HPDE6-E6E7 (cell line): Measurements from ENCODE around the gene ZFP90.
"Not testable (repeated sequence)": the region's sequence is repeated elsewhere in the genome, so short reads cannot be mapped to it uniquely, and the experiment has no call there.

Experiments
- DNase-seq: peaks from one replicate; pipeline ENCODE4 v3.0.0; 2011; ENCODE audit warnings: missing footprints; ENCODE audit errors: extremely low spot score

The ZFP90 gene

GRCh38 chr16:68517606-68518166 lies 21.4 kb upstream of the ZFP90 start:
- no peak for DNase-seq

GRCh38 chr16:68519225-68519745 lies 19.8 kb upstream of the ZFP90 start:
- no peak for DNase-seq

GRCh38 chr16:68520649-68521086 lies 18.4 kb upstream of the ZFP90 start:
- peak; percentile 97 for DNase-seq

GRCh38 chr16:68524069-68524820 lies 14.8 kb upstream of the ZFP90 start:
- no peak for DNase-seq

GRCh38 chr16:68526143-68526781 lies 12.8 kb upstream of the ZFP90 start:
- no peak for DNase-seq

GRCh38 chr16:68526782-68527145 lies 12.3 kb upstream of the ZFP90 start:
- DNase-seq = no peak

- no peak for DNase-seq
Measured at GRCh38 chr16:68528233-68528632, 10.9 kb upstream of the ZFP90 start.

- peak; percentile 93 for DNase-seq
Measured at GRCh38 chr16:68528686-68529379, 10.3 kb upstream of the ZFP90 start.

GRCh38 chr16:68529608-68529930 lies 9.5 kb upstream of the ZFP90 start:
- no peak for DNase-seq

GRCh38 chr16:68529931-68530701 lies 9.0 kb upstream of the ZFP90 start:
- DNase-seq = peak; percentile 100

GRCh38 chr16:68533937-68534336 lies 5.2 kb upstream of the ZFP90 start:
- DNase-seq = no peak

GRCh38 chr16:68535331-68535730 lies 3.8 kb upstream of the ZFP90 start:
- DNase-seq = no peak

- DNase-seq = peak; percentile 37
Measured at GRCh38 chr16:68539711-68540239, 684 bp downstream of the ZFP90 start.

- no peak for DNase-seq
Measured at GRCh38 chr16:68548947-68549346, 9.9 kb downstream of the ZFP90 start.

- no peak for DNase-seq
Measured at GRCh38 chr16:68553186-68553585, 14.1 kb downstream of the ZFP90 start.

GRCh38 chr16:68560341-68560740 lies 21.2 kb downstream of the ZFP90 start:
- not testable (repeated sequence) for DNase-seq

GRCh38 chr16:68563631-68564381 lies 24.7 kb downstream of the ZFP90 start:
- DNase-seq = no peak

GRCh38 chr16:68564382-68564985 lies 25.4 kb downstream of the ZFP90 start:
- no peak for DNase-seq

GRCh38 chr16:68574479-68574878 lies 35.4 kb downstream of the ZFP90 start:
- no peak for DNase-seq

GRCh38 chr16:68575082-68575481 lies 36.0 kb downstream of the ZFP90 start:
- DNase-seq = no peak
